HL-60 (cell line): ENCODE measurements around the gene CTCF.

Experiments used
- DNase-seq, 2 experiments: peaks; one replicate each; pipeline ENCODE4 v3.0.0-alpha.2; 2010 to 2020; ENCODE audit warnings: low read depth in 1 of 2, low spot score in 1 of 2
- H3K27ac ChIP-seq: fragments of 250-450 bp; sonication (Bioruptor Pico); replicated peaks from 2 replicates; pipeline ENCODE4 v1.5.1; 2020; ENCODE audit warnings: mild to moderate bottlenecking, moderate library complexity
- H3K27me3 ChIP-seq: fragments of 250-450 bp; sonication (Bioruptor Pico); 2 replicates; pipeline ENCODE4 v1.5.1; 2021; ENCODE audit warnings: mild to moderate bottlenecking, moderate library complexity; ENCODE audit not compliant: insufficient read depth, poor library complexity, severe bottlenecking
- H3K4me3 ChIP-seq: replicated peaks from 2 replicates; pipeline ENCODE4 v1.5.1; 2011; ENCODE audit warnings: mild to moderate bottlenecking, control low read depth, low read length; ENCODE audit not compliant: insufficient read depth
- CTCF ChIP-seq: IDR thresholded peaks from one replicate; pipeline ENCODE4 v1.5.1; 2011; ENCODE audit warnings: low read length, control low read depth, inconsistent platforms; ENCODE audit not compliant: insufficient read depth
- GABPA ChIP-seq: IDR thresholded peaks from 2 replicates; pipeline ENCODE4 v1.6.1; 2012; ENCODE audit warnings: low read depth
- POLR2AphosphoS5 ChIP-seq: IDR thresholded peaks from 2 replicates; pipeline ENCODE4 v1.6.1; 2012; ENCODE audit warnings: low read depth
- REST ChIP-seq: IDR thresholded peaks from 2 replicates; pipeline ENCODE4 v1.6.1; 2012; ENCODE audit warnings: low read depth; ENCODE audit not compliant: insufficient replicate concordance
- SPI1 ChIP-seq: IDR thresholded peaks from 2 replicates; pipeline ENCODE4 v1.6.1; 2012; ENCODE audit warnings: low read depth, mild to moderate bottlenecking, borderline replicate concordance

Gene CTCF

GRCh38 chr16:67649494-67649931 lies 87.2 kb downstream of the CTCF start:
- H3K4me3 ChIP-seq, result no peak overlapping the region
- DNase-seq, result no peak
- H3K27me3 ChIP-seq, result no peaks in the 10 kb centered on the region
- TF ChIP-seq POLR2AphosphoS5 (no peak), SPI1 (no peak), REST (no peak), GABPA (no peak), CTCF (no peak)
- H3K27ac ChIP-seq, result no peak overlapping the region

- Histone ChIP-seq H3K27me3 (no peaks in the 10 kb centered on the region), H3K4me3 (no peak overlapping the region), H3K27ac (no peak overlapping the region)
- TF ChIP-seq REST (no peak), GABPA (no peak), SPI1 (no peak), CTCF (no peak), POLR2AphosphoS5 (no peak)
- no peak for DNase-seq
Measured at GRCh38 chr16:67650023-67650422, 87.7 kb downstream of the CTCF start.

- TF ChIP-seq CTCF (no peak), SPI1 (no peak), POLR2AphosphoS5 (no peak)
- H3K27ac ChIP-seq, result no peak overlapping the region
- H3K4me3 ChIP-seq, result no peak overlapping the region
- H3K27me3 ChIP-seq, result no peaks in the 10 kb centered on the region
- DNase-seq, result no peak
Measured at GRCh38 chr16:67651039-67651438, 88.7 kb downstream of the CTCF start.

- H3K4me3 ChIP-seq, result no peak overlapping the region
- no peak for DNase-seq
- no peaks in the 10 kb centered on the region for H3K27me3 ChIP-seq
- no peak overlapping the region for H3K27ac ChIP-seq
- TF ChIP-seq GABPA (no peak), REST (no peak), POLR2AphosphoS5 (no peak), SPI1 (no peak), CTCF (no peak)
Measured at GRCh38 chr16:67651847-67652246, 89.5 kb downstream of the CTCF start.
